Measurements from ENCODE around the gene CREB5.
"Not testable (repeated sequence)": the region's sequence is repeated elsewhere in the genome, so short reads cannot be mapped to it uniquely, and the experiment has no call there.

Gene CREB5

GRCh38 chr7:28411876-28412662, at the start of gene CREB5:
Gene CREB5 (plus strand): TSS chr7:28412518. CDS start chr7:28412915, 397 bp downstream.
- no peak for DNase-seq

GRCh38 chr7:28362812-28363211, 49.5 kb upstream of the CREB5 start:
- no peak for DNase-seq

- DNase-seq, result no peak
Observed at GRCh38 chr7:28364082-28364481, 48.2 kb upstream of the CREB5 start.

- no peak for DNase-seq
Observed at GRCh38 chr7:28369523-28369922, 42.8 kb upstream of the CREB5 start.

GRCh38 chr7:28371846-28372245, 40.5 kb upstream of the CREB5 start:
- no peak for DNase-seq

GRCh38 chr7:28373990-28374389, 38.3 kb upstream of the CREB5 start:
- DNase-seq, result no peak

- no peak for DNase-seq
Observed at GRCh38 chr7:28375729-28376128, 36.6 kb upstream of the CREB5 start.

GRCh38 chr7:28376634-28377033, 35.7 kb upstream of the CREB5 start:
- DNase-seq, result no peak

GRCh38 chr7:28378574-28379149, 33.7 kb upstream of the CREB5 start:
- DNase-seq, result no peak

GRCh38 chr7:28381466-28381865, 30.9 kb upstream of the CREB5 start:
- no peak for DNase-seq

GRCh38 chr7:28382144-28382543, 30.2 kb upstream of the CREB5 start:
- no peak for DNase-seq

GRCh38 chr7:28383975-28384374, 28.3 kb upstream of the CREB5 start:
- no peak for DNase-seq

- DNase-seq, result no peak
Observed at GRCh38 chr7:28389504-28390395, 22.6 kb upstream of the CREB5 start.

GRCh38 chr7:28390426-28390825, 21.9 kb upstream of the CREB5 start:
- no peak for DNase-seq

- DNase-seq, result no peak
Observed at GRCh38 chr7:28392289-28392688, 20.0 kb upstream of the CREB5 start.

- DNase-seq, result no peak
Observed at GRCh38 chr7:28395404-28395803, 16.9 kb upstream of the CREB5 start.

- no peak for DNase-seq
Observed at GRCh38 chr7:28395831-28396230, 16.5 kb upstream of the CREB5 start.

GRCh38 chr7:28397141-28397540, 15.2 kb upstream of the CREB5 start:
- no peak for DNase-seq

- no peak for DNase-seq
Observed at GRCh38 chr7:28400838-28401360, 11.4 kb upstream of the CREB5 start.

- DNase-seq, result not testable (repeated sequence)
Observed at GRCh38 chr7:28401567-28401966, 10.8 kb upstream of the CREB5 start.

- no peak for DNase-seq
Observed at GRCh38 chr7:28405662-28406061, 6.7 kb upstream of the CREB5 start.

- DNase-seq, result no peak
Observed at GRCh38 chr7:28406192-28406591, 6.1 kb upstream of the CREB5 start.

- no peak for DNase-seq
Observed at GRCh38 chr7:28407651-28408050, 4.7 kb upstream of the CREB5 start.
